Endothelial cell of umbilical vein (primary cell): ENCODE data around the gene PCSK6. TPM values are rescaled to one million over a fixed set of nuclear protein-coding genes. Genes with fewer than 3 reads are reported as not detected.

Experiments used
- BruUV-seq: library from RNA; stranded (reverse); fragments of 400-500 nt; replicated peaks from 2 replicates; lab custom pipeline; 2021; lab: Mats Ljungman, UMichigan
- CTCF ChIA-PET: fragments of 300-600, 350-600 bp; sonication (Branson Sonifier 250); formaldehyde crosslinking; loops from one replicate; lab custom pipeline; 2021; ENCODE audit warnings: antibody characterized with exemption, inconsistent platforms; lab: Charles Lee
- POLR2A ChIA-PET: fragments of 300-600, 350-600 bp; sonication (Branson Sonifier 250); formaldehyde crosslinking; loops from one replicate; lab custom pipeline; 2021; ENCODE audit warnings: antibody characterized with exemption, inconsistent platforms; lab: Charles Lee
- DNase-seq: peaks from one replicate; pipeline ENCODE4 v3.0.0-alpha.2; 2011; ENCODE audit warnings: low read depth, low spot score
- FAIRE-seq: peaks from 2 replicates; lab custom pipeline; 2011; peaks lifted over from hg19 to GRCh38; lab: Jason Lieb, UNC
- H2AFZ ChIP-seq: 2 replicates; pipeline ENCODE4 v1.6.0; 2012; ENCODE audit warnings: low read depth, low read length, control low read depth, inconsistent platforms
- H3K27ac ChIP-seq: 2 replicates; pipeline ENCODE4 v1.5.1; 2011; ENCODE audit warnings: low read depth, mild to moderate bottlenecking, control low read depth, low read length, moderate library complexity; ENCODE audit not compliant: insufficient read depth
- H3K27me3 ChIP-seq, 2 experiments: 2 replicates each; pipeline versions ENCODE4 v1.6.0 to v1.6.1; 2011; ENCODE audit warnings: low read length in 2 of 2, mixed read lengths in 1 of 2; ENCODE audit not compliant: control insufficient read depth in 2 of 2, insufficient read depth in 2 of 2
- H3K36me3 ChIP-seq, 2 experiments: 2 replicates in 1 of 2; 3 replicates in 1 of 2; pipeline ENCODE4 v1.5.1; 2011; ENCODE audit warnings: low read length in 2 of 2, mild to moderate bottlenecking in 1 of 2, moderate library complexity in 1 of 2; ENCODE audit not compliant: control insufficient read depth in 2 of 2, insufficient read depth in 2 of 2; ENCODE audit errors: extremely low read depth in 1 of 2
- H3K4me1 ChIP-seq: 3 replicates; pipeline ENCODE4 v1.5.1; 2011; ENCODE audit warnings: mild to moderate bottlenecking, low read length; ENCODE audit not compliant: control insufficient read depth, insufficient read depth; ENCODE audit errors: extremely low read depth
- H3K4me2 ChIP-seq: 2 replicates; pipeline ENCODE4 v1.6.1; 2011; ENCODE audit warnings: low read length, control low read depth, mixed read lengths; ENCODE audit not compliant: insufficient read depth
- H3K4me3 ChIP-seq, 3 experiments: fragments of 200-600 bp in 1 of 3; sonication (generic), shearing (Covaris generic) in 1 of 3; replicated peaks in 1 of 3; 2 replicates each; pipeline ENCODE4 v1.5.1; 2011 to 2016; ENCODE audit warnings: control low read depth in 3 of 3, low read length in 3 of 3, mild to moderate bottlenecking in 2 of 3, inconsistent platforms in 1 of 3, low read depth in 1 of 3, moderate library complexity in 1 of 3; ENCODE audit not compliant: insufficient read depth in 1 of 3
- H3K79me2 ChIP-seq: 2 replicates; pipeline ENCODE4 v1.6.0; 2012; ENCODE audit warnings: low read length, inconsistent platforms; ENCODE audit not compliant: control insufficient read depth, insufficient read depth
- H3K9ac ChIP-seq: replicated peaks from 2 replicates; pipeline ENCODE3; 2011; ENCODE audit warnings: low read length, control low read depth; ENCODE audit not compliant: insufficient read depth; ENCODE audit errors: extremely low read depth
- H3K9me1 ChIP-seq: replicated peaks from 3 replicates; pipeline ENCODE4 v1.6.0; 2011; ENCODE audit warnings: mild to moderate bottlenecking, low read length; ENCODE audit not compliant: control insufficient read depth, insufficient read depth; ENCODE audit errors: extremely low read depth
- H3K9me3 ChIP-seq: replicated peaks from 2 replicates; pipeline ENCODE4 v1.5.1; 2012; ENCODE audit warnings: low read length, inconsistent platforms; ENCODE audit not compliant: control insufficient read depth, insufficient read depth
- H4K20me1 ChIP-seq: replicated peaks from 2 replicates; pipeline ENCODE3; 2011; ENCODE audit warnings: mild to moderate bottlenecking, low read length; ENCODE audit not compliant: control insufficient read depth, insufficient read depth; ENCODE audit errors: extremely low read depth
- EZH2 ChIP-seq: IDR thresholded peaks from 2 replicates; pipeline ENCODE4 v1.6.1; 2012; ENCODE audit warnings: borderline replicate concordance, low read depth, mild to moderate bottlenecking, moderate library complexity, low read length, inconsistent platforms; ENCODE audit not compliant: severe bottlenecking
- FOS ChIP-seq: IDR thresholded peaks from 2 replicates; pipeline ENCODE4 v1.6.1; 2011; ENCODE audit warnings: mild to moderate bottlenecking, low read length, moderate library complexity, borderline replicate concordance; ENCODE audit not compliant: insufficient read depth
- GATA2 ChIP-seq: IDR thresholded peaks from 2 replicates; pipeline ENCODE4 v1.7.0; 2011; ENCODE audit warnings: low read depth, mild to moderate bottlenecking, moderate library complexity, mixed read lengths, low read length; ENCODE audit not compliant: insufficient read length, insufficient read depth
- JUN ChIP-seq: IDR thresholded peaks from 2 replicates; pipeline ENCODE4 v1.6.1; 2011; ENCODE audit warnings: borderline replicate concordance, low read depth; ENCODE audit not compliant: insufficient read length, insufficient read depth
- MYC ChIP-seq: IDR thresholded peaks from one replicate; pipeline ENCODE4 v1.6.1; 2011; ENCODE audit warnings: mild to moderate bottlenecking, low read depth, low read length
- POLR2A ChIP-seq: IDR thresholded peaks from 2 replicates; pipeline ENCODE4 v1.6.1; 2012; ENCODE audit warnings: low read depth, mild to moderate bottlenecking, control low read depth, low read length
- POLR2AphosphoS5 ChIP-seq: IDR thresholded peaks from 2 replicates; pipeline ENCODE4 v1.6.1; 2012; ENCODE audit warnings: low read depth, mild to moderate bottlenecking, control low read depth, low read length, moderate library complexity; ENCODE audit not compliant: insufficient read depth
- dilution Hi-C: fragments of 300-500 bp; cut with MboI; formaldehyde crosslinking; loops from one replicate; pipeline ENCODE4 v1.15.0; 2019; ENCODE audit warnings: low sequenced_read_pairs; ENCODE audit not compliant: extremely low pct_ligation_motif_present
- intact Hi-C: fragments of 100-400 bp; cut with micrococcal nuclease; formaldehyde crosslinking; loops from one replicate; pipeline ENCODE4 v1.10.0; 2022
- polyA plus RNA-seq, 4 experiments: library from polyadenylated mRNA; depleted of rRNA in 3 of 4; stranded (reverse) in 3 of 4; unstranded in 1 of 4; fragments of >200 nt; gene quantifications; 2 replicates each; pipeline versions ENCODE4 v1.2.1 to v1.2.3, GENCODE V29; 2011 to 2012; ENCODE audit warnings: missing spikeins in 1 of 4
- total RNA-seq: library from RNA; stranded (reverse); gene quantifications from 2 replicates; pipeline ENCODE4 v1.2.3, GENCODE V29; 2021
- TF ChIP-seq, protein P1 (sequence below), 2 donors: IDR thresholded peaks; 1 replicate in 1 of 2; 2 replicates in 1 of 2; pipeline ENCODE4 v1.5.1; 2011; ENCODE audit warnings: low read length in 2 of 2, mild to moderate bottlenecking in 2 of 2, moderate library complexity in 2 of 2, control low read depth in 1 of 2, inconsistent platforms in 1 of 2, low read depth in 1 of 2; ENCODE audit not compliant: insufficient read depth in 1 of 2; ENCODE audit errors: extremely low read depth in 1 of 2
- TF ChIP-seq, protein P2 (sequence below): IDR thresholded peaks from 2 replicates; pipeline ENCODE4 v1.6.1; 2011; ENCODE audit not compliant: insufficient read depth, insufficient read length

Gene PCSK6
- total and polyA plus RNA-seq, 2 donors (not counting 3 experiments of a cell fraction or from before 2014, with no cell fraction given), result 0.18 to 0.69 TPM

DNA sequence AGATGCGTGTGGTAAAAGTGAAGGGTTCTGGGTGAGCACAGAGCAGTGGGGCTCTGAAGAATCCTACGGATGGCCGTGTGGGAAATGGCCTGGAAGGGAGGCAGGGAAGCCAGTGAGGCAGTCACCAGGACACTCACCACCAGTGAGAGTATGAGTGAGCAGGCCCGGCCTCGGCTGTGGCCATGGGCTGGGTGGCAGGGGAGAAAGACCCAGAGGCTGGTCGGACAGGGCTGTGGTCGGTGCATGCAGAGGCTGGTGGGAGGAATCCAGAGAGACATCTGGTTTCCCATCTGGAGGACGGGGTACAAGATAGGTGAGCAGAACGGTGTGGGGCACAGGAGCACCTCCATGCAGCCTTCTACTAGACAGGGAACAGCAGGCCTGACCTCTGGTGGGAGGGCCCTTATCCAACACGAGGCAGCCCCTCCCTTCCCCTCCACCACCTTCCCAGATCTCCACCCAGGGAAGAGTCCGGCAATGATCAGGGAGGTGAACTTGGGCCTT, 10.1 kb downstream of the PCSK6 start:
- DNase-seq (no peak), FAIRE-seq (no peak)
- no peak for TF ChIP-seq EZH2
- no peak for TF ChIP-seq POLR2A
- TF ChIP-seq JUN, result no peak
- TF ChIP-seq, protein P1, sequence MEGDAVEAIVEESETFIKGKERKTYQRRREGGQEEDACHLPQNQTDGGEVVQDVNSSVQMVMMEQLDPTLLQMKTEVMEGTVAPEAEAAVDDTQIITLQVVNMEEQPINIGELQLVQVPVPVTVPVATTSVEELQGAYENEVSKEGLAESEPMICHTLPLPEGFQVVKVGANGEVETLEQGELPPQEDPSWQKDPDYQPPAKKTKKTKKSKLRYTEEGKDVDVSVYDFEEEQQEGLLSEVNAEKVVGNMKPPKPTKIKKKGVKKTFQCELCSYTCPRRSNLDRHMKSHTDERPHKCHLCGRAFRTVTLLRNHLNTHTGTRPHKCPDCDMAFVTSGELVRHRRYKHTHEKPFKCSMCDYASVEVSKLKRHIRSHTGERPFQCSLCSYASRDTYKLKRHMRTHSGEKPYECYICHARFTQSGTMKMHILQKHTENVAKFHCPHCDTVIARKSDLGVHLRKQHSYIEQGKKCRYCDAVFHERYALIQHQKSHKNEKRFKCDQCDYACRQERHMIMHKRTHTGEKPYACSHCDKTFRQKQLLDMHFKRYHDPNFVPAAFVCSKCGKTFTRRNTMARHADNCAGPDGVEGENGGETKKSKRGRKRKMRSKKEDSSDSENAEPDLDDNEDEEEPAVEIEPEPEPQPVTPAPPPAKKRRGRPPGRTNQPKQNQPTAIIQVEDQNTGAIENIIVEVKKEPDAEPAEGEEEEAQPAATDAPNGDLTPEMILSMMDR (IDR thresholded peaks at IDR 0.05; ENCODE audit: extremely low read depth in 1 of 2, insufficient read depth in 1 of 2, low read depth in 1 of 2, low read length in 2 of 2), result no peak
- TF ChIP-seq GATA2, result no peak
- no peak for TF ChIP-seq POLR2AphosphoS5
- no peak for TF ChIP-seq MYC
- no peak for TF ChIP-seq FOS
- TF ChIP-seq, protein P2, sequence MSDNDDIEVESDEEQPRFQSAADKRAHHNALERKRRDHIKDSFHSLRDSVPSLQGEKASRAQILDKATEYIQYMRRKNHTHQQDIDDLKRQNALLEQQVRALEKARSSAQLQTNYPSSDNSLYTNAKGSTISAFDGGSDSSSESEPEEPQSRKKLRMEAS, result no peak
- no peaks in the 10 kb centered on the region for H4K20me1 ChIP-seq
- H2AFZ ChIP-seq, result no peak overlapping the region
- H3K4me3 ChIP-seq, result no peak overlapping the region
- no peak overlapping the region for H3K9ac ChIP-seq
- no peaks in the 10 kb centered on the region for H3K4me1 ChIP-seq
- no TSS peak for BruUV-seq
- H3K27me3 ChIP-seq, result no peaks in the 10 kb centered on the region
- no peaks in the 10 kb centered on the region for H3K36me3 ChIP-seq
- ChIA-PET POLR2A (no interaction called here), CTCF (no interaction called here)
- no peak overlapping the region for H3K4me2 ChIP-seq
- dilution Hi-C loops (no loop called here), intact Hi-C loops (no loop called here)
- no peaks in the 10 kb centered on the region for H3K9me1 ChIP-seq
- no peak overlapping the region for H3K27ac ChIP-seq
- no peaks in the 10 kb centered on the region for H3K9me3 ChIP-seq
- no peaks in the 10 kb centered on the region for H3K79me2 ChIP-seq
